NT2/D1 (cell line): Measurements from ENCODE around the gene MAMDC4.
A peak's percentile ranks its signal among the peaks of the same experiment; 100 is the strongest.

Experiments used
- DNase-seq: peaks from one replicate; pipeline ENCODE4 v3.0.0-alpha.2; 2011; ENCODE audit warnings: low read depth, low spot score
- H3K27me3 ChIP-seq: 2 replicates; pipeline ENCODE4 v1.6.0; 2011; ENCODE audit warnings: mild to moderate bottlenecking; ENCODE audit not compliant: insufficient read length, insufficient read depth
- H3K36me3 ChIP-seq: 2 replicates; pipeline ENCODE4 v1.6.1; 2011; ENCODE audit warnings: mild to moderate bottlenecking, low read length, mixed read lengths; ENCODE audit not compliant: insufficient read depth, insufficient read length
- H3K4me1 ChIP-seq: 2 replicates; pipeline ENCODE4 v1.5.1; 2011; ENCODE audit not compliant: insufficient read depth, insufficient read length
- H3K4me3 ChIP-seq: 2 replicates; pipeline ENCODE4 v1.5.1; 2011; ENCODE audit warnings: low read depth; ENCODE audit not compliant: insufficient read length
- H3K9ac ChIP-seq: 2 replicates; pipeline ENCODE4 v1.6.0; 2011; ENCODE audit warnings: low read depth; ENCODE audit not compliant: insufficient read length
- H3K9me3 ChIP-seq: 2 replicates; pipeline ENCODE4 v1.5.1; 2011; ENCODE audit warnings: mild to moderate bottlenecking, low read length; ENCODE audit not compliant: insufficient read depth
- SUZ12 ChIP-seq: IDR thresholded peaks from 2 replicates; pipeline ENCODE4 v1.6.1; 2011; ENCODE audit not compliant: insufficient read length, insufficient read depth; ENCODE audit errors: extremely low read depth
- YY1 ChIP-seq: IDR thresholded peaks from 2 replicates; pipeline ENCODE4 v1.6.1; 2011; ENCODE audit not compliant: insufficient read length, insufficient read depth
- ZNF274 ChIP-seq: IDR thresholded peaks from 2 replicates; pipeline ENCODE4 v1.6.1; 2011; ENCODE audit warnings: mild to moderate bottlenecking, low read depth, low read length

The MAMDC4 gene

DNA sequence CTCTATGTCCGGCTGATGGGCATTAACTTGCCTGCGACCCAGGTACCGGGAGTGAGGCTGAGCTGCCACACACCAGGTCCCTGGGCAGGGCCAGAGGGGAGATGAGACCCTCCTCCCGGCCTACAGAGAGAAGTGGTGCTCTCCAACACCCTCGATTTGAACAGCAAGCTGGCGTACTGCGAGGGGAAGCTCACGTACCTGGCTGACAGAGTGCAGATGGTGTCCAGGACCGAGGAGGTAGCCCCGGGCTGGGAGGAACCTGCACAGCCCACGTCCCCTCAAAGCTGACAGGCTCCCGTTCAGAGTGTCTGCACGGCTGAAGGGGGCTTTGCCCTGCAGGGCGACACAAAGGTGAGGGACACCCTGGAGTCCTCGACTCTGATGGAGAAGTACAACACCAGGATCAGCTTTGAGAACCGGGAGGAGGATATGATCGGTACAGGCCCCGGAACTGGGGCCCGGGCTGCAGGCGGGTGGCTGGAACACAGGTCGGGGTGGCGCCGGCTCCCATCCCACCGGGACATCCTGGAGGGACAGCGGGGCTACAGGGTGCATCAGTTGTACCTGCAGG lies 45.4 kb upstream of the MAMDC4 start:
- Histone ChIP-seq H3K4me1 (peaks cover 6% of the 10 kb centered on the region), H3K36me3 (peaks cover 61% of the 10 kb centered on the region), H3K9ac (peak overlapping the region; percentile 92), H3K4me3 (peak overlapping the region; percentile 80), H3K27me3 (peaks cover 5% of the 10 kb centered on the region), H3K9me3 (no peaks in the 10 kb centered on the region)
- no peak for DNase-seq
- no peak for TF ChIP-seq ZNF274
- TF ChIP-seq SUZ12, result no peak
- TF ChIP-seq YY1, result no peak

DNA sequence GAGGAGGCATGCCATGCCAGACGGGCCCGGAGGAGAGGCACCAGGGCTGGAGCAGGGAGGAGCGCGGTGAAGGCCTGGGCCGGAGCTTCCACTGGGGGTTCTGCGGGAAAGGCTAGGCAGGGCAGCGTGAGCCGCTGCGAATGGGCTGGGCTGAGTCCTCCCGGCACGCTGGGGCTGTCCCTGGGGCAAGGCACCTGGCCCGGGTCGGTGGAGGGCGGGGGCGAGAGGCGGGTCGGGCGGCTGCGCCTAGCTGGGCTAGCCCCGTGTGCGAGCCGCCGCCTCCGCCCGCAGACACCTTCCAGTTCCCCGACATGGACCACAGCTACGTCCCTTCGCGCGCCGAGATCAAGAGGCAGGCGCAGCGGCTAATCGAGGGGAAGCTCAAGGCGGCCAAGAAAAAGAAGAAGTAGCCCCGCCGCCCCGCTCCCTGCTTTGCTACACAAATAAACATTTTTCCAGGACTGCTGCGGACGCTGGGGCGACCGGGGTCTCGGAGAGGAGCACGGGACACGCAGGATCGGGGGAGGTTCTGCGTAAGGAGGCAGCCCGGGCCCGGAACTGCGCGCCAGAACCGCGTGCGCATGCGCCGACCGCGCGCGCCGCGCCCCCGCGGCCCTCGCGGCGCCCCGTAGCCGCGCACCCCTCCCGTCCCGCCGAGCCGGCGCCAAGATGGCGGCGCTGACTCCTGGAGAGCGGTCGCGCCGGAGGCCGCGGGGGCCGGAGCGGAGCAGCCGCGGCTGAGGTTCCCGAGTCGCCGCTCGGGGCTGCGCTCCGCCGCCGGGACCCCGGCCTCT lies 44.7 kb upstream of the MAMDC4 start, which contains the start of gene RABL6:
Gene RABL6, plus strand, starts transcription at position 668 of the 794 bp plus-strand sequence. CDS start 249 bp downstream, outside the sequence.
- Histone ChIP-seq H3K9me3 (no peaks in the 10 kb centered on the region), H3K36me3 (peaks cover 68% of the 10 kb centered on the region), H3K4me1 (peaks cover 6% of the 10 kb centered on the region), H3K4me3 (peak within 1 kb of the TSS; percentile 80), H3K9ac (peak within 1 kb of the TSS; percentile 99), H3K27me3 (no peaks in the 10 kb centered on the region)
- TF ChIP-seq ZNF274 (no peak), YY1 (peak; percentile 81)
- no peak for DNase-seq

DNA sequence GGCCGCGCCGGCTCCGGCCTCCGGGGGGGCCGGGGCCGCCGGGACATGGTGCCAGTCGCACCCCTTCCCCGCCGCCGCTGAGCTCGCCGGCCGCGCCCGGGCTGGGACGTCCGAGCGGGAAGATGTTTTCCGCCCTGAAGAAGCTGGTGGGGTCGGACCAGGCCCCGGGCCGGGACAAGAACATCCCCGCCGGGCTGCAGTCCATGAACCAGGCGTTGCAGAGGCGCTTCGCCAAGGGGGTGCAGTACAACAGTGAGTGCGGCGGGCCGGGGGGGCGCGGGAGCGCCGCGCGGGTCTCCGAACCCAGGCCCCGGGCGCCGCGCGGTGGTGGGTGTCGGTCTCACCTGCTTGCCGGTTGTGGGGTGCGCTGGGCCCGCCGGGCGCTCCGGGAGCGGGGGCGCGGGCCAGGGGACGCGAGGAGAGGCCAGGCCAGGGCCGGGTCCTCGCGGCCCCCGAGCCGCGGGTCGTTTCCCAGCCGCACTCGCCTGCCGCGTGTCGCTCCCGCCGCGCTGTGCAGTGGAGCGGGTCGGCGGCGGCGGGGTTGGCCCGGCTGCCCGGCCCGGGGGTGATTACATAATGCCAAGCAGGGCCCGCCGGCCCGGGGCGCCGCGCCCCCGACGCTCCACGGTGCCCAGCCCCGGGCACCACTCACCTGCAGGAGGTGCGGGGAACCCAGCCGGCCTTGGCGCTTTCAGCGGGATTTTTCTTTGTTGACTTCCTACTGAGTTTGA lies 43.9 kb upstream of the MAMDC4 start:
- Histone ChIP-seq H3K9me3 (no peaks in the 10 kb centered on the region), H3K27me3 (no peaks in the 10 kb centered on the region), H3K4me3 (peak overlapping the region; percentile 80), H3K4me1 (peaks cover 9% of the 10 kb centered on the region), H3K9ac (peak overlapping the region; percentile 99), H3K36me3 (peaks cover 76% of the 10 kb centered on the region)
- DNase-seq, result no peak
- TF ChIP-seq SUZ12, result no peak
- TF ChIP-seq ZNF274, result no peak
- TF ChIP-seq YY1, result no peak

DNA sequence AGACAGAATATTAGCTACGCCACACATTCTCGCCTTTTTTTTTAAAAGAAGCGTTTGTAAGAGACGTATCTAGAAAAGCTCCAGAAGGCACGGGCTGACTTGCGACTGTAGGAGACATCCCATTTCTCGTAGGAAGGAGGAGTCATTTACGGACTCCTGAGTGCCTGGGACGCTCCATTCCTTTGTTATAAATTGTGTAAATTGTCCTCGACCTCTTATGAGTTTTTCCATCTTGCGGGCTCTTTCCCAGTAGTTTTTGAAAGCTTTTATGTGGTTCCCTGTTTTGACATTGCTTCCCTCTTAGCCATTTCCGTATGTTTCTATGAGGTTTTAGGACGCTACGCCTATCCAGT lies 43.4 kb upstream of the MAMDC4 start:
- Histone ChIP-seq H3K27me3 (no peaks in the 10 kb centered on the region), H3K36me3 (peaks cover 74% of the 10 kb centered on the region), H3K9ac (peak overlapping the region; percentile 99), H3K4me1 (peaks cover 9% of the 10 kb centered on the region), H3K9me3 (no peaks in the 10 kb centered on the region), H3K4me3 (peak overlapping the region; percentile 80)
- DNase-seq, result no peak
- TF ChIP-seq SUZ12 (no peak), ZNF274 (no peak), YY1 (no peak)

DNA sequence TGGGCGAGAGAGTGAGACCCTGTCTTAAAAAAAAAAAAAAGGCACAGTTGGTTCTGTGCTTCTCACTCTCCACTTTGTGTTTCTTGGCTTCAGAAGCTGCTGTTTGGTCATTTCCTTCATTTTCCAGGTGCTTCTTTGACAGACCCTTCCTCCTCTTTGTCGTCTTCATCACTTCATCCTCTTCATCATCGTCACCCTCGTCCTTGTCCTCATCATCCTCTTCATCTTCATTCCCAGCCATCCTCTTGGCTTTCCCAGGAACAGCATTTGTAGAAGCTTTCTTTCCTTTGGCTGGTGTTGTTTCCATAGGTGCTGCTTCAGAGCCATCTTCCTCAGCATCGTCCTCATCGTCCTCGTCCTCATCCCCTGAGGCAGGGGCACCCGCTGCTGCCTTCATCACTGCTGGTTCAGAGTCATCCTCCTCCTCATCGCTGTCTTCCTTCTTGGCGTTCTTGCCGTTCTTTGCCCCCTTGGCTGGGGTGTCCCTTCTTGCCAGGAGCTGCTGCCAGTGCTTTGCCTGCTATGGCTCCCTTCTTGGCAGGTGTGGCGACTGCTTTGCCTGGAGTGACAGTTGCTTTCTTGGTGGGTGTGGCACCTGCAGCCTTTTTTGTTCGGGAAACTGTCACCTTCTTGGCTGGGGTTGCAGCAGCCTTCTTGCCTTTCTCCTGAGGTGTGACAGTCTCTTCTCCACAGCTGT lies 37.3 kb upstream of the MAMDC4 start:
- Histone ChIP-seq H3K4me1 (peaks cover 3% of the 10 kb centered on the region), H3K9me3 (no peaks in the 10 kb centered on the region), H3K9ac (no peak overlapping the region), H3K27me3 (no peaks in the 10 kb centered on the region), H3K36me3 (peaks cover 71% of the 10 kb centered on the region), H3K4me3 (no peak overlapping the region)
- no peak for DNase-seq
- TF ChIP-seq SUZ12 (no peak), YY1 (no peak), ZNF274 (no peak)

DNA sequence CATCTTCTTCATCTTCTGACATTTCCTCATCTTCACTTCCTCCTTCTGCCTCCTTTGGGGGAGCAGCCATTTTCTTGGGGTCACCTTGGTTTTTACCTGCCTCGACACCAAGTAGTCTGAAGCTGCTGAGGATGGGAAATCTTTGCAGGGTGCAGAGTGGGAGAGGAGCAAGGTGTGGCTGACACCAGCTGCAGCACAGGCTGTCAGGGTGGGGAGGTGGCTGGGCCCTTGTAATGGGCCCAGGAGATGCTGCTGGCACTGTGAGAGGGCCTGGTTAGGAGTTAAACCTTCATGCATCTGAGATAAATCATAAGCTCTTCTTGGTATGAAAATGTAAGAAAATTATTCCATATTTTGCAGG lies 36.7 kb upstream of the MAMDC4 start:
- TF ChIP-seq ZNF274 (no peak), YY1 (no peak), SUZ12 (no peak)
- H3K36me3 ChIP-seq, result peaks cover 70% of the 10 kb centered on the region
- no peak overlapping the region for H3K4me3 ChIP-seq
- H3K9me3 ChIP-seq, result no peaks in the 10 kb centered on the region
- no peak for DNase-seq
- H3K4me1 ChIP-seq, result peaks cover 3% of the 10 kb centered on the region
- H3K27me3 ChIP-seq, result no peaks in the 10 kb centered on the region
- H3K9ac ChIP-seq, result no peak overlapping the region
